Parathyroid adenoma (tissue), 2 donors: ENCODE measurements around the gene CFAP77.

ENCODE experiments used
- H2AFZ ChIP-seq: fragments of 300-600 bp; sonication (generic); one replicate; pipeline ENCODE4 v1.7.0; 2017; ENCODE audit warnings: antibody characterized with exemption, mild to moderate bottlenecking
- H3K27ac ChIP-seq: fragments of 300-600 bp; sonication (generic); one replicate; pipeline ENCODE4 v1.7.0; 2017
- H3K27me3 ChIP-seq: fragments of 300-600 bp; sonication (generic); one replicate; pipeline ENCODE4 v1.7.0; 2017; ENCODE audit warnings: low read length; ENCODE audit not compliant: control insufficient read depth, insufficient read depth
- H3K36me3 ChIP-seq: fragments of 300-600 bp; sonication (generic); one replicate; pipeline ENCODE4 v1.7.0; 2017; ENCODE audit warnings: low read length; ENCODE audit not compliant: control insufficient read depth, insufficient read depth
- H3K4me1 ChIP-seq: fragments of 300-600 bp; sonication (generic); one replicate; pipeline ENCODE4 v1.7.0; 2017; ENCODE audit warnings: control low read depth
- H3K4me2 ChIP-seq: fragments of 300-600 bp; sonication (generic); one replicate; pipeline ENCODE4 v1.7.0; 2017; ENCODE audit warnings: low read length
- H3K4me3 ChIP-seq: fragments of 300-600 bp; sonication (generic); one replicate; pipeline ENCODE4 v1.7.0; 2017; ENCODE audit warnings: low read depth, low read length
- H3K79me2 ChIP-seq: fragments of 300-600 bp; sonication (generic); one replicate; pipeline ENCODE4 v1.7.0; 2017; ENCODE audit warnings: control low read depth
- H3K9ac ChIP-seq: fragments of 300-600 bp; sonication (generic); one replicate; pipeline ENCODE4 v1.7.0; 2017; ENCODE audit warnings: mild to moderate bottlenecking
- H3K9me3 ChIP-seq: fragments of 300-600 bp; sonication (generic); one replicate; pipeline ENCODE4 v1.7.0; 2017; ENCODE audit warnings: low read length; ENCODE audit not compliant: control insufficient read depth
- TF ChIP-seq, protein P1 (sequence below): fragments of 300-600 bp; sonication (generic); IDR thresholded peaks from one replicate; pipeline ENCODE4 v1.7.0; 2017; ENCODE audit warnings: antibody characterized with exemption, mild to moderate bottlenecking
- donor health status: primary hyperparathyroidism.

CFAP77 gene

DNA sequence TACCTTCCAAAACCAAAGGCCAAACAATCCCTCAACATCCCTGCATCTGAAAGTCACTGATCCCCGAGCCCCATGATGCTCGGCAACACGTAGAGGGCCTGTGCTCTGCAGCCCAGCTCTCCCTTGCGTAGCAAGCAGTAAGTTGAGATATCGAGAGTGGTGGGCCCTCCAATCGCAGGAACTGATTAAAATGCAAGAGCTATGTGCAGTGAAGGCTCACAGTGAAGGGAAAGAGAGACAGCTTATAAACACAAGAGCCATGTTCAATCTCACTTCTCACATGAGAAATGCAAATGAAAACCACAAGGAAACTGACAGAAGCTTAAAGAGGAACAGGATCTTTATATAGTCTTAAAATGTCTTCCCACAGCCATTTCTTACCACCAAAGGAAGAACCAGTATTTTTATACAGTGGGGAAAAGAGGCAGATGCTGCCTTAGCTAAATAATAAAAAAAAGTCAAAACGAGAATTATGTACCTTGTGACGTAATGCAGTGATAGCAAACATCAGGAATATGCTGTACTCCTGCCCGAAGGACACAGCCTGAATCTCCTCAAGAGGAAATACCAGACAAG, 28.0 kb upstream of the CFAP77 start:
- Histone ChIP-seq H2AFZ (no peak overlapping the region), H3K4me2 (no peak overlapping the region), H3K9ac (no peak overlapping the region), H3K27ac (no peak overlapping the region), H3K79me2 (no peaks in the 10 kb centered on the region), H3K9me3 (no peaks in the 10 kb centered on the region), H3K4me3 (no peak overlapping the region), H3K36me3 (no peaks in the 10 kb centered on the region), H3K27me3 (no peaks in the 10 kb centered on the region), H3K4me1 (no peaks in the 10 kb centered on the region)
- TF ChIP-seq, protein P1, sequence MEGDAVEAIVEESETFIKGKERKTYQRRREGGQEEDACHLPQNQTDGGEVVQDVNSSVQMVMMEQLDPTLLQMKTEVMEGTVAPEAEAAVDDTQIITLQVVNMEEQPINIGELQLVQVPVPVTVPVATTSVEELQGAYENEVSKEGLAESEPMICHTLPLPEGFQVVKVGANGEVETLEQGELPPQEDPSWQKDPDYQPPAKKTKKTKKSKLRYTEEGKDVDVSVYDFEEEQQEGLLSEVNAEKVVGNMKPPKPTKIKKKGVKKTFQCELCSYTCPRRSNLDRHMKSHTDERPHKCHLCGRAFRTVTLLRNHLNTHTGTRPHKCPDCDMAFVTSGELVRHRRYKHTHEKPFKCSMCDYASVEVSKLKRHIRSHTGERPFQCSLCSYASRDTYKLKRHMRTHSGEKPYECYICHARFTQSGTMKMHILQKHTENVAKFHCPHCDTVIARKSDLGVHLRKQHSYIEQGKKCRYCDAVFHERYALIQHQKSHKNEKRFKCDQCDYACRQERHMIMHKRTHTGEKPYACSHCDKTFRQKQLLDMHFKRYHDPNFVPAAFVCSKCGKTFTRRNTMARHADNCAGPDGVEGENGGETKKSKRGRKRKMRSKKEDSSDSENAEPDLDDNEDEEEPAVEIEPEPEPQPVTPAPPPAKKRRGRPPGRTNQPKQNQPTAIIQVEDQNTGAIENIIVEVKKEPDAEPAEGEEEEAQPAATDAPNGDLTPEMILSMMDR: no peak

DNA sequence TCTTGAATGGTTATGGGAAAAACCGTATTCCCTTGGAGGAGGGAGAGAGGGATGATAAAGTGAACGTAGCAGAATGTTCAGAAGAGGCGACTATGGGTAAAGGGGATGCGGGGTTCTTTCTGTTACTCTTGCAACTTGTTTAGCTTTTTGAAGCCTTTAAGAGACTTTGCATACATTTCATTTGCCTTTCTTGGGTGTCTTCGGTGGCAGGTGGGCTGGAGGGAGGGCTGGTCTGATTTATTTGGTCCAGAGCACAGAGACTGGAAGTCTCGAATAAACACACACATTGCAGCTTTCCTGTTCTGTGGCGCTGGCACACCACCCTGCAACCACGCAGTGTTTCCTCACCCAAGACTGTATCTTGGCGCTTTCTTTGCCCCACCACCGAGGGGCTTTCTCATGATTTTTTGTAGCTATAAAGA, 26.5 kb upstream of the CFAP77 start:
- TF ChIP-seq, protein P1: no peak
- Histone ChIP-seq H3K4me3 (no peak overlapping the region), H3K4me1 (no peaks in the 10 kb centered on the region), H2AFZ (no peak overlapping the region), H3K27ac (no peak overlapping the region), H3K9me3 (no peaks in the 10 kb centered on the region), H3K36me3 (no peaks in the 10 kb centered on the region), H3K4me2 (no peak overlapping the region), H3K9ac (no peak overlapping the region), H3K27me3 (no peaks in the 10 kb centered on the region), H3K79me2 (no peaks in the 10 kb centered on the region)

DNA sequence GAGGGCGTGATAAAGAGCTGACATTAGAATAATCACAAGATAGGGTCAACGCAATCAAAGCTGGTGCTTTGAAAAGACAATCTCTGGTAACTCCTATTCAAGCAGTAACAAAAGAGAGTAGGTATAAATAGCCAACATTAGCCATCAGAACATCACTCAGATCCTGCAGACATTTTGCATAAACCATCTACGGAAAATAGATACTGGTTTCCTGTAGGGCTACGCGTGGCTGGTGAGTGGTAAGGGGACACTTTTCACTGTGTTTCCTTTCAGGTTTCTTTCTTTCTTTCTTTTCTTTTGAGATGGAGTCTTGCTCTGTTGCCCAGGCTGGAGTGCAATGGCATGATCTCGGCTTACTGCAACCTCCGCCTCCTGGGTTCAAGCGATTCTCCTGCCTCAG, 25.6 kb upstream of the CFAP77 start:
- no peaks in the 10 kb centered on the region for H3K27me3 ChIP-seq
- no peaks in the 10 kb centered on the region for H3K4me1 ChIP-seq
- H3K4me2 ChIP-seq: no peak overlapping the region
- TF ChIP-seq, protein P1: no peak
- H2AFZ ChIP-seq: no peak overlapping the region
- H3K36me3 ChIP-seq: no peaks in the 10 kb centered on the region
- no peak overlapping the region for H3K9ac ChIP-seq
- no peaks in the 10 kb centered on the region for H3K9me3 ChIP-seq
- H3K4me3 ChIP-seq: no peak overlapping the region
- no peaks in the 10 kb centered on the region for H3K79me2 ChIP-seq
- H3K27ac ChIP-seq: no peak overlapping the region

DNA sequence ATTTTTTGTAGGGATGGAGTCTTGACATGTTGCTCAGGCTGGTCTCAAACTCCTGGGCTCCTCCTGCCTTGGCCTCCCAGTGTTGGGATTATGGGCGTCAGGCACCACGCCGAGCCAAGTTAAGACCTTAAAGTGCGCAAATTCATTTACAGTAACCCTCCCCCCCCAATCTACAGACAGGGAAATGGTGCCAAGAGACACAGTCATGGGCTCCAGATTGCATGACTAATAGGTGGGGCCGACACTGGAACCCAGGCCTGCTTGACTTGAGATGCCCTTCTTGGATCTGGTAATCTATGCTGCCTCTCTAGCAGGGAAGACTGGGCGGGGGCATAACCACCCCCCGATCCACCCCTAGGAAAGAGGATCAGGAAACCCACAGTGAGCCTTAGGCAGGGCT, 22.9 kb upstream of the CFAP77 start:
- Histone ChIP-seq H3K36me3 (no peaks in the 10 kb centered on the region), H3K4me3 (no peak overlapping the region), H3K27me3 (no peaks in the 10 kb centered on the region), H3K4me1 (no peaks in the 10 kb centered on the region), H3K4me2 (no peak overlapping the region), H3K9ac (no peak overlapping the region), H2AFZ (no peak overlapping the region), H3K27ac (no peak overlapping the region), H3K9me3 (no peaks in the 10 kb centered on the region), H3K79me2 (no peaks in the 10 kb centered on the region)
- TF ChIP-seq, protein P1: no peak

DNA sequence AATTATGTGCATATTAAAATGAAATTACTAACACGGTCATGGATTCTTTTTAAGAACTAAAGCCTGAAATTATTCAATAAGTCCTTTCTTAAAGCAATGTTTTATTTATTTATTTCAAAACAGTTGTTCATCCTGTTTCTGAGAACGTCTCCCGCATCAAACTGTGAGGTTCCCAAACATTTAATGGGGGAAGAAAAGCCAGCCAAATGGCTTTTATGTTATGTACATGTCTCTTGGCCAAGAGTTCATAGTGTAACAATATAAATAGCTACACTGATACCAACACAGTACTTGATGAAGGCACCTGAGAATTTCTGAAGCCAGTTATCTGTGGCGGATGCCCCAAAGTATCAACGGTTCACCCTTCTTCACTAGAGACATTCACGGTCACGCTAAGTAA, 19.0 kb upstream of the CFAP77 start:
- H3K9me3 ChIP-seq: no peaks in the 10 kb centered on the region
- H3K4me3 ChIP-seq: no peak overlapping the region
- H3K9ac ChIP-seq: no peak overlapping the region
- TF ChIP-seq, protein P1: no peak
- no peaks in the 10 kb centered on the region for H3K4me1 ChIP-seq
- H3K27me3 ChIP-seq: no peaks in the 10 kb centered on the region
- H2AFZ ChIP-seq: no peak overlapping the region
- H3K79me2 ChIP-seq: no peaks in the 10 kb centered on the region
- no peak overlapping the region for H3K4me2 ChIP-seq
- H3K27ac ChIP-seq: no peak overlapping the region
- no peaks in the 10 kb centered on the region for H3K36me3 ChIP-seq
